NCI-H748 treated with DMSO at 0.1 percent for 48 hours (cell line): Measurements from ENCODE around the gene OSTM1.
"Not testable (repeated sequence)": the region's sequence is repeated elsewhere in the genome, so short reads cannot be mapped to it uniquely, and the experiment has no call there.

ENCODE experiments used
- DNase-seq: peaks from one replicate; lab custom pipeline; 2025; lab: John Stamatoyannopoulos, UW

The OSTM1 gene

GRCh38 chr6:108020472-108021116 lies 53.9 kb downstream of the OSTM1 start:
- DNase-seq = no peak

GRCh38 chr6:108016283-108016682 lies 58.3 kb downstream of the OSTM1 start:
- DNase-seq = not testable (repeated sequence)

GRCh38 chr6:108013787-108014439 lies 60.6 kb downstream of the OSTM1 start:
- DNase-seq = no peak

DNA sequence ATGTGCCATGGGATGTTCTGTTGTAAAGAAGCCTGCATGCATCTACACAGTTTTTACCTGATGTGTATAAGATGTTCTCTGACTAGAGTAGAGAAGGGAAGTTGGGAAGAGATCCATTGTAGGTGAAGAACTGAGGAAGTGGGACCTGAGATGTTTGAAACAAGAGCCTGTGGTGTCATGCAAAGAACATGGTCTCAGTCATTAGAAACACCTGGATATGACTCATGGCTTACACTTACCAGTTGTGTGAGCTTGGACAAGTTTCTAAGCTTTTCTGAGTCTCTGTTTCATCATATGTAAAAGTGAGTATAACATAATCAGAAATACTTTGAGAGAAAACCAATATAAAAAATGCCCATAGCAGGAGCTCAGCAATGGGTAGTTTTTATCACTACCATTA lies 64.6 kb downstream of the OSTM1 start:
- DNase-seq = no peak

DNA sequence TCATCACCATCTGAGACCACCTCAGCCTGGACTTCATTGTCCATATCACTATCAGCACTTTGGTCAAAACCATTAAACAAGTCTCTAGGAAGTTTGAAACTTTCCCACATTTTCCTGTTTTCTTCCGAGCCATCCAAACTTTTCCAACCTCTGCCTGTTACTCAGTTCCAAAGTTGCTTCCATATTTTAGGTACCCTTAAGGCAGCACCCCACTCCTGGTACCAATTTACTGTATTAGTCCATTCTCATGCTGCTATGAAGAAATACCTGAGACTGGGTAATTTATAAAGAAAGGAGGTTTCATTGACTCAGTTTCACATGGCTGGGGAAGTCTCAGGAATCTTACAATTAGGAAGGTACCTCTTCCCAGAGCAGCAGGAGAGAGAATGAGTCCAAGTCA lies 65.3 kb downstream of the OSTM1 start:
- DNase-seq = not testable (repeated sequence)

- no peak for DNase-seq
These were observed 66.2 kb downstream of the OSTM1 start for GRCh38 chr6:108008363-108008762.

GRCh38 chr6:108005961-108006360 lies 68.6 kb downstream of the OSTM1 start:
- no peak for DNase-seq

DNA sequence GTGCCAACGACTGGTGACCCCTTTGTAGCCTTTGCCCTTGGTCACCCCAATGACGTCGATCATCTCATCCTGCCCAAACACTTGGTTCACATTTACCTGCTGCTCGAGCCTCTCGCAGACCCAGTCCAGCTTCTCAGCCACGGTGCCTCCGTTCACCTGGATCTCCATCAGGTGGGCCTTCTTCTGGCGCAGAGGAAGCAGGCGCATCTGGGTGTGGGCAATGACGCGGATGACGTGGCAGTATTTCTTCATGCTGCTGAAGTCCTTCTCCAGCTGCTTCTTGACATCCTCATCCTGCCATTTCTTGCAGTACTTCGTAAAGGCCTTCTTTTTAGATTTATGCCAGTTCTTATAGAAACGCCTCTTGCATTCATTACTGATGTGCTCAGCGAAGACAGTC lies 69.7 kb downstream of the OSTM1 start:
- no peak for DNase-seq

DNA sequence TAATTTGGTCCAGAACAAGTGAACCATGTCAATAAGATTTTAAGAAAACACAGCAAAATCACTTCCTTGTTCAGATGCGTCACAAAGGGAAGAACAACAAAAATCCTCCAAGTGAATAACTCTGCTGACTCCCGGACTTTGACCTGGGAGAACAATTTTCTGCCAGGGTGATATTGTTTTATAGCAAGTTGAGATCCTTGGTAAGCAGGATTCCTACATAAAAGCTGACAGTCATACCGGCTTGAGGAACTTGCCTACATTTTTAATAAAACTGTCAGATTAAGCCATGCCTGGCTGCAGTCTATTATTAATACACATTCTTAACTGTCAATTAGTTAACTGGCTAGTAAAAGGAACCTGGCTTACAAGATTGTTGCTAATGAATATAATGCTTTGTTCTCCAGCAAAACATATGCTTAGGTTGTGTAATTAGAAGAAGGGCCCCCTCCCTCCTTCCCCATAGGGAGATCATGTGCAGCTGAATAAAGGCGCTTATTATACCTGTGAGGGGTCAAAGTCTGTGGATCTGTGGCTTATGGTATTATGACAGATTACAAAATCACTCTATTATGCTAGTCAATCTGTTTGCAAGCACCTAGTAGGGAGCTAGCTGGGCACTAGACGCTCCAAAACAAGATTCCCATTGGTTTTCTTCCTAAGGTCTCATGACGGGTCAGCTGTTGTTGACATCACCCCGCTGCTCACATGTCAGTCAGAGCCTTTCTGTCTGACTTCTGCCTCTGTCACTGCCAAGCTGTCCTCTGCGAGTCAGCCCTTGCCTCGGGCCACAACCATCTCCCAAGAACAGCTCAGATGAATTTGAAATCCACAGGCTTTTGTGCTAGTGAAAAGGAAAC lies 71.9 kb downstream of the OSTM1 start:
- DNase-seq = peak; percentile 65

DNA sequence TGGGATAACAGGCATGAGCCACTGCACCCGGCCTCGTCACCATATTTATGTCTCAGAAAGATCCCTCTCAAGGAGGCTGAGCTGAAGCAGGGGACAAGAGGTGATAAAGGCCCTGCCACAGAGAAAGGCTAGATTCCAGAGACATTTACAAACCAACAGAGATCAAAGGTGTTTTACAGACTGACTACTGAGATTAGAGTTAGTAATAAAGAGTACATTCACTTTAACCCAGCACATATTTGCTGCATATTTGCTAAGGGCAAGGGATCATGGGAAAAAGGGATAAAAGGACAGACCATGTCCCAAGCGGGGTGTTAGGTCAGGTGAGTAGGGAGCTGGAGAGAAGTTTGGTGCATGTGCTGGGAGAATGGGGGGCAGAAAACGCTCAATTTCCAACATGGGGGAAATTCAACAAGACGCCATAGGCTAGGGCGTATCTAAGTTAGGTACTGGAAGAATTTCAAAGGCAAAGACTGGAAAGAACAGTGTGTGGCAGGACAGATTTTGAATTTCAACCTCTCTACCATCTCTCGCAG lies 72.8 kb downstream of the OSTM1 start:
- no peak for DNase-seq

GRCh38 chr6:108000259-108000658 lies 74.3 kb downstream of the OSTM1 start:
- not testable (repeated sequence) for DNase-seq

- DNase-seq = no peak
These were observed 75.2 kb downstream of the OSTM1 start for GRCh38 chr6:107999341-107999740.

GRCh38 chr6:107991772-107992550 lies 82.6 kb downstream of the OSTM1 start:
- no peak for DNase-seq
